ENCODE measurements around the gene CCDC33.

The CCDC33 gene

GRCh38 chr15:74320352-74321247 lies 84.5 kb downstream of the CCDC33 start:
- no peaks in the 10 kb centered on the region for H3K36me3 Mint-ChIP-seq (ENCODE audit: low read depth)
- H3K27ac Mint-ChIP-seq, result no peak overlapping the region
- DNase-seq (ENCODE audit: low spot score), result no peak
- no peak overlapping the region for H3K4me3 Mint-ChIP-seq
- peaks cover 1% of the 10 kb centered on the region for H3K4me1 Mint-ChIP-seq (ENCODE audit: low read depth)
- no peaks in the 10 kb centered on the region for H3K9me3 Mint-ChIP-seq
- peaks cover 4% of the 10 kb centered on the region for H3K27me3 Mint-ChIP-seq (ENCODE audit: low read depth)

DNA sequence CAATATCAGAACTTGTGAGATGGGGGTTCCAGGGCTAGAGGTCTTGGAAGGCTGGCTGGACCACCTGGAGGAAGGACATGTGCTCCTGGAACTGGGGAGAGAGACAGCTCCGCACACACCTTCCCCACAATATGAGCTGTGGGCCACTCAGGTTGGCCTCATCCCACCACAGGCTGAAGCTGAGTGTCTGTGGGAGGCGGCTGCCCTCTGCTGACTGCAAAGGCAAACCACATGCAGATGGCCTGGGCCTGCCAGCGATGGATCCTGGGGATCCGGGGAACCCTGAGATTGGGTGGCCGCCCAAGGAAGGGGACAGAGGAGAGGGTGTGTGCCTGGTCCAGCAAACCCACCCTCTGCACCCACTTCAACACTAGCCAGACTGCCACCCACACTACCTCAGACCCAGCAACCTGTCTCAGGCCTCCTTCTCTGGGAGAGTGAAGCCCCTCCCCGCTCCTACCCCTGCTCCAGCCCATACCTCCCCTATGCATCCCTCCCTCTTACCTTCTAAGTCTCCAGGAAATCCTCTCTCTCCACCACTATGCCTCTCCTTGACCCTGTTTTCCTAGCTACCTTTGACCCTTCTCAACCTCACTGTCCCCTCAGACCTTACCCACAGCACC lies 86.5 kb downstream of the CCDC33 start:
- H3K4me3 Mint-ChIP-seq, result no peak overlapping the region
- no peaks in the 10 kb centered on the region for H3K9me3 Mint-ChIP-seq
- H3K36me3 Mint-ChIP-seq (ENCODE audit: low read depth), result no peaks in the 10 kb centered on the region
- no peaks in the 10 kb centered on the region for H3K4me1 Mint-ChIP-seq (ENCODE audit: low read depth)
- peaks cover 4% of the 10 kb centered on the region for H3K27me3 Mint-ChIP-seq (ENCODE audit: low read depth)
- no peak overlapping the region for H3K27ac Mint-ChIP-seq
- peak; percentile 24 for DNase-seq (ENCODE audit: low spot score)

- peaks cover 4% of the 10 kb centered on the region for H3K27me3 Mint-ChIP-seq (ENCODE audit: low read depth)
- no peak for DNase-seq (ENCODE audit: low spot score)
Measured at GRCh38 chr15:74324714-74325113, 88.6 kb downstream of the CCDC33 start.

GRCh38 chr15:74326746-74327145 lies 90.6 kb downstream of the CCDC33 start:
- no peaks in the 10 kb centered on the region for H3K36me3 Mint-ChIP-seq (ENCODE audit: low read depth)
- no peak for DNase-seq (ENCODE audit: low spot score)
- peaks cover 2% of the 10 kb centered on the region for H3K4me1 Mint-ChIP-seq (ENCODE audit: low read depth)
- no peak overlapping the region for H3K27ac Mint-ChIP-seq
- H3K4me3 Mint-ChIP-seq, result no peak overlapping the region
- no peaks in the 10 kb centered on the region for H3K9me3 Mint-ChIP-seq
- H3K27me3 Mint-ChIP-seq (ENCODE audit: low read depth), result peaks cover 4% of the 10 kb centered on the region

More at GRCh38 chr15:74324714-74325113, 88.6 kb downstream of the CCDC33 start:
- Mint-ChIP-seq H3K4me3 (no peak overlapping the region), H3K4me1 (ENCODE audit: low read depth) (peaks cover 2% of the 10 kb centered on the region), H3K9me3 (no peaks in the 10 kb centered on the region), H3K27ac (no peak overlapping the region), H3K36me3 (ENCODE audit: low read depth) (no peaks in the 10 kb centered on the region)

- Mint-ChIP-seq H3K27me3 (ENCODE audit: low read depth) (peaks cover 4% of the 10 kb centered on the region), H3K27ac (no peak overlapping the region), H3K4me1 (ENCODE audit: low read depth) (peaks cover 2% of the 10 kb centered on the region), H3K36me3 (ENCODE audit: low read depth) (no peaks in the 10 kb centered on the region), H3K9me3 (no peaks in the 10 kb centered on the region), H3K4me3 (no peak overlapping the region)
- DNase-seq (ENCODE audit: low spot score), result no peak
Measured at GRCh38 chr15:74327756-74328155, 91.6 kb downstream of the CCDC33 start.

DNA sequence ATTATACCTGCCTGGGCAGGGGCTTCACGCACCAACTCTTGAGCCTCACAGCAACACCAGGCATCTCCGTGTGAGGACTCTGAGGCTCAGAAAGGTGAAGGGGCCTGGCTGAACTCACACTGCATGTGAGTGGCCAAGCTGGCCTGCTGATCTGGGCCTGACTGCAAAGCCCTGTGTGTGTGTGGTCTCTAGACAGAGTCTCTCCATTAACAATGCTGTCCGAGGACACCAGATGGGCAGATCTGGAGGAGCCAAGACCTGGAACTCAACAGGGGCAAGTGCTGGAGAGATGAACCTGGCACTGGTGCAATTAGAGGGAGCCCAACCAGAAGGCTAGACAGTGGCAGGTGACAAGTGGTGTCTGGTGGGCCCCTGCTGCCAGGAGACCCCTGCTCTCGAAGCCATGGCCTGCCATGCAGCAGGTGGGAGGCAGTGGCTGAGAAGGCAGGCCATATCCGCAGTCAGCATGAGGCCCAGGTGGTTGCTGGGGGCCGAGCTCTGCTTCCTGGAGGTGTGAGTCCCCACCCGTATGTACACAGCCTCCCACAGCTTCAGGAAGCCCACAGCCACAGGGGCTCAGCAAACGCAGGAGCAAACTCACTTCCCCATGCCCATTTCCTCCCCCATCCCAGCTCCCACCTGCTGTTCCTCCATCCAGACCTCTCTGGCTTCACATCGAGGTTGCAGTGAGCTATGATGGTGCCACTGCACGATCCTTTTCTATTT lies 92.4 kb downstream of the CCDC33 start:
- Mint-ChIP-seq H3K27me3 (ENCODE audit: low read depth) (peaks cover 4% of the 10 kb centered on the region), H3K27ac (no peak overlapping the region), H3K4me3 (no peak overlapping the region), H3K9me3 (no peaks in the 10 kb centered on the region), H3K4me1 (ENCODE audit: low read depth) (peaks cover 2% of the 10 kb centered on the region), H3K36me3 (ENCODE audit: low read depth) (no peaks in the 10 kb centered on the region)
- DNase-seq (ENCODE audit: low spot score), result no peak

DNA sequence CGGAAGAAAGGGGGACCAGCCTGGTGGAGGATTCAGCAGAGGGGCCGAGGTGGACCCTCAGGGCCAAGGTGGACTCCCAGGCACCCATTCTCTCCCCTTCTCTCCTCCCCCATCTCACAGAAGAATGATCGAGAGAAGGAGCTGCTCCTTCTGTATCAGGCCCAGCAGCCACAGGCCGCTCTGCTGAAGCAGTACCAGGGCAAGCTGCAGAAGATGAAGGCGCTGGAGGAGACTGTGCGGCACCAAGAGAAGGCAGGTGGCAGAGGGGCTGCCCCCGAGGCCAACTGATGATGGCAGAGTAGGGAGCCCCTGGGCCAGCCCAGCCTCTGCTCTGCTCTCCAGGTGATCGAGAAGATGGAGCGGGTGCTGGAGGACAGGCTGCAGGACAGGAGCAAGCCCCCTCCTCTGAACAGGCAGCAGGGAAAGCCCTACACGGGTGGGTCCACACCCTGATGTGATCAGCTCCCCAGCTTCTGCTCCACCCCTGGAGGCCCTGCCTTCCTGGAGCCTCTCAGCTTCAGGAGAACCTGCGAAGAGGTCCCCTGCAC lies 94.8 kb downstream of the CCDC33 start:
- Mint-ChIP-seq H3K9me3 (no peaks in the 10 kb centered on the region), H3K27me3 (ENCODE audit: low read depth) (no peaks in the 10 kb centered on the region), H3K4me3 (no peak overlapping the region), H3K4me1 (ENCODE audit: low read depth) (peaks cover 2% of the 10 kb centered on the region), H3K36me3 (ENCODE audit: low read depth) (no peaks in the 10 kb centered on the region), H3K27ac (no peak overlapping the region)
- no peak for DNase-seq (ENCODE audit: low spot score)

DNA sequence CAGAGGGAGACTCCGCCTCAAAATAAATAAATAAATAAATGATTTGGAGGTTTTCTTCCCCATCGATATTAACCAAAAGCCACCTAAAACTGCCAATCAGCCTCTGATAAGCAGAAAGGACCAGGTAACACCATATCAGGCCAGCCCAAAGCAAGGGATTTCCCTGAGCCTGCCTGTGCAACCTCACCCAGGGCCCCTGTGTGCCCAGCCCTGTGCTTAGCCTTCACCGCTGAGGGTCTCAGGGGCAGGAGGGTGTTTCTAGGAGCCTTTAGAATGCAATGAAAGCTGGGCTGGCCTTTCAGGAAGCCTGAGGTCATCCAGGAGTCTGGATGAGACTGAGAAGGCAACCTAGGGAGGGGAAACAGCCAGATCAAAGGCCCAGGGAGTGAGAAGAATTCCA lies 95.9 kb downstream of the CCDC33 start:
- no peaks in the 10 kb centered on the region for H3K9me3 Mint-ChIP-seq
- H3K4me3 Mint-ChIP-seq, result no peak overlapping the region
- no peak for DNase-seq (ENCODE audit: low spot score)
- peaks cover 2% of the 10 kb centered on the region for H3K4me1 Mint-ChIP-seq (ENCODE audit: low read depth)
- H3K36me3 Mint-ChIP-seq (ENCODE audit: low read depth), result no peaks in the 10 kb centered on the region
- H3K27me3 Mint-ChIP-seq (ENCODE audit: low read depth), result no peaks in the 10 kb centered on the region
- no peak overlapping the region for H3K27ac Mint-ChIP-seq

GRCh38 chr15:74332611-74333010 lies 96.5 kb downstream of the CCDC33 start:
- no peaks in the 10 kb centered on the region for H3K36me3 Mint-ChIP-seq (ENCODE audit: low read depth)
- no peak overlapping the region for H3K4me3 Mint-ChIP-seq
- H3K9me3 Mint-ChIP-seq, result no peaks in the 10 kb centered on the region
- no peaks in the 10 kb centered on the region for H3K27me3 Mint-ChIP-seq (ENCODE audit: low read depth)
- no peak overlapping the region for H3K27ac Mint-ChIP-seq
- DNase-seq (ENCODE audit: low spot score), result no peak
- peaks cover 2% of the 10 kb centered on the region for H3K4me1 Mint-ChIP-seq (ENCODE audit: low read depth)

GRCh38 chr15:74333093-74333492 lies 97.0 kb downstream of the CCDC33 start:
- no peak overlapping the region for H3K27ac Mint-ChIP-seq
- no peaks in the 10 kb centered on the region for H3K36me3 Mint-ChIP-seq (ENCODE audit: low read depth)
- DNase-seq (ENCODE audit: low spot score), result no peak
- no peak overlapping the region for H3K4me3 Mint-ChIP-seq
- H3K9me3 Mint-ChIP-seq, result no peaks in the 10 kb centered on the region
- no peaks in the 10 kb centered on the region for H3K27me3 Mint-ChIP-seq (ENCODE audit: low read depth)
- peaks cover 2% of the 10 kb centered on the region for H3K4me1 Mint-ChIP-seq (ENCODE audit: low read depth)

DNA sequence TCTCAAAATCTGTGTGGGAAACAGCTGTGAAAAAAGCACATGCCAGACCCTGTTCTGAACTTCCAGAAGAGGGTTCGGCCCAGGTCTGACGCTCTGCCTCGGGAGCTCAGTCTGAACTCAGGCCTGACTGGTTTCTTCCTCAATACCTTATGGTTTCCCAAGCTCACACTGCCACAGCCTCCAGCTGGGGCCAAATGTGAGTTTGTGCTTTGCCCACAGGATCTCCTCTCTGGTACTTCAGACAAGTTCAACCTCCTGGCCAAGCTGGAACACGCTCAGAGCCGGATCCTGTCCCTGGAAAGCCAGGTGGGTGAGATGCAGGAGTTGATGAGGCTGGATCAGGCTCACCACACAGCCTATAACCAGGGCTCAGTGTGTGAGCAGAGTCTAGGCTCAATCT lies 97.5 kb downstream of the CCDC33 start:
- no peaks in the 10 kb centered on the region for H3K36me3 Mint-ChIP-seq (ENCODE audit: low read depth)
- H3K4me1 Mint-ChIP-seq (ENCODE audit: low read depth), result no peaks in the 10 kb centered on the region
- no peak overlapping the region for H3K27ac Mint-ChIP-seq
- H3K27me3 Mint-ChIP-seq (ENCODE audit: low read depth), result no peaks in the 10 kb centered on the region
- H3K4me3 Mint-ChIP-seq, result no peak overlapping the region
- DNase-seq (ENCODE audit: low spot score), result no peak
- H3K9me3 Mint-ChIP-seq, result no peaks in the 10 kb centered on the region

DNA sequence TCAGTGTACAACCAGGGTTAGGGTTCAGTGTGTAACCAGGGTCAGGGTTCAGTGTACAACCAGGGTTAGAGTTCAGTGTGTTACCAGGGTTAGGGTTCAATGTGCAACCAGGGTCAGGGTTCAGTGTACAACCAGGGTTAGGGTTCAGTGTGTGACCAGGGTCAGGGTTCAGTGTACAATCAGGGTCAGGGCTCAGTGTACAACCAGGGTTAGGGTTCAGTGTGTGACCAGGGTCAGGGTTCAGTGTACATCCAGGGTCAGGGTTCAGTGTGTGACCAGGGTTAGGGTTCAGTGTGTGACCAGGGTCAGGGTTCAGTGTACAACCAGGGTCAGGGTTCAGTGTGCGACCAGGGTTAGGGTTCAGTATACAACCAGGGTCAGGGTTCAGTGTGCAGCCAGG lies 98.0 kb downstream of the CCDC33 start:
- Mint-ChIP-seq H3K27me3 (ENCODE audit: low read depth) (no peaks in the 10 kb centered on the region), H3K27ac (no peak overlapping the region), H3K36me3 (ENCODE audit: low read depth) (no peaks in the 10 kb centered on the region), H3K9me3 (no peaks in the 10 kb centered on the region), H3K4me3 (no peak overlapping the region), H3K4me1 (ENCODE audit: low read depth) (no peaks in the 10 kb centered on the region)
- DNase-seq (ENCODE audit: low spot score), result no peak

- Mint-ChIP-seq H3K9me3 (no peaks in the 10 kb centered on the region), H3K4me3 (no peak overlapping the region), H3K4me1 (ENCODE audit: low read depth) (no peaks in the 10 kb centered on the region), H3K27me3 (ENCODE audit: low read depth) (no peaks in the 10 kb centered on the region), H3K27ac (no peak overlapping the region), H3K36me3 (ENCODE audit: low read depth) (no peaks in the 10 kb centered on the region)
- no peak for DNase-seq (ENCODE audit: low spot score)
Measured at GRCh38 chr15:74335396-74335795, 99.3 kb downstream of the CCDC33 start.

Measured in T-helper 2 cell treated with Interferon-gamma antibody and Interleukin-4, amounts not matched to agents 5 μg/mL and 100 μg/mL, for 36 hours (primary cell).